H1 (cell line): Measurements from ENCODE around the gene CAMK2G. TPM values are rescaled to one million over a fixed set of nuclear protein-coding genes. Genes with fewer than 3 reads are reported as not detected.

ENCODE experiments used
- CTCF ChIA-PET: fragments of 300-600 bp; sonication (Branson Sonifier 250); formaldehyde crosslinking; loops from one replicate; lab custom pipeline; 2021; ENCODE audit not compliant: partially characterized antibody; lab: Charles Lee
- POLR2A ChIA-PET: fragments of 300-600 bp; sonication (Branson Sonifier 250); formaldehyde crosslinking; loops from one replicate; lab custom pipeline; 2021; ENCODE audit warnings: inconsistent platforms; ENCODE audit not compliant: partially characterized antibody; lab: Charles Lee
- DNase-seq, 2 experiments: peaks; one replicate each; pipeline versions ENCODE4 v3.0.0 to v3.0.0-alpha.2; 2010 to 2022; ENCODE audit warnings: low spot score in 2 of 2, low read depth in 1 of 2, mixed read lengths in 1 of 2
- FAIRE-seq: peaks from 2 replicates; lab custom pipeline; 2011; peaks lifted over from hg19 to GRCh38; lab: Jason Lieb, UNC
- H2AFZ ChIP-seq: 2 replicates; pipeline ENCODE4 v1.8.1; 2012; ENCODE audit warnings: low read length, inconsistent platforms
- H2AK5ac ChIP-seq: 2 replicates; pipeline ENCODE4 v1.6.1; 2013; ENCODE audit warnings: low read depth, low read length
- H2BK120ac ChIP-seq: replicated peaks from 2 replicates; pipeline ENCODE3; 2013; ENCODE audit warnings: low read depth, low read length, inconsistent platforms
- H2BK12ac ChIP-seq: 2 replicates; pipeline ENCODE4 v1.6.1; 2013; ENCODE audit warnings: low read depth, low read length
- H2BK15ac ChIP-seq: 2 replicates; pipeline ENCODE4 v1.6.1; 2013; ENCODE audit warnings: low read length
- H2BK20ac ChIP-seq: 2 replicates; pipeline ENCODE4 v1.6.1; 2013; ENCODE audit warnings: low read length
- H2BK5ac ChIP-seq: 2 replicates; pipeline ENCODE4 v1.6.1; 2013; ENCODE audit warnings: low read depth, low read length
- H3K14ac ChIP-seq: 2 replicates; pipeline ENCODE4 v1.6.1; 2013; ENCODE audit warnings: inconsistent platforms; ENCODE audit not compliant: insufficient read length
- H3K18ac ChIP-seq: 2 replicates; pipeline ENCODE4 v1.6.1; 2013; ENCODE audit warnings: low read length; ENCODE audit errors: extremely low read depth
- H3K23ac ChIP-seq: 2 replicates; pipeline ENCODE4 v1.6.1; 2013; ENCODE audit warnings: inconsistent platforms; ENCODE audit not compliant: insufficient read length
- H3K23me2 ChIP-seq: 2 replicates; pipeline ENCODE4 v1.6.1; 2013; ENCODE audit warnings: low read depth, low read length
- H3K27ac ChIP-seq: 2 replicates; pipeline ENCODE4 v1.6.1; 2011; ENCODE audit warnings: low read depth, low read length, inconsistent platforms
- H3K27me3 ChIP-seq, 4 experiments: replicated peaks in 1 of 4; 1 replicate in 1 of 4; 2 replicates in 3 of 4; pipeline versions ENCODE4 v1.6.1 to v1.8.1; 2011 to 2013; ENCODE audit warnings: low read length in 3 of 4, mild to moderate bottlenecking in 3 of 4, inconsistent platforms in 2 of 4, mixed read lengths in 2 of 4, moderate library complexity in 1 of 4; ENCODE audit not compliant: control insufficient read depth in 3 of 4, insufficient read depth in 3 of 4; ENCODE audit errors: extremely low read depth in 1 of 4
- H3K36me3 ChIP-seq, 4 experiments: 2 replicates each; pipeline versions ENCODE4 v1.6.1 to v1.8.1; 2011 to 2013; ENCODE audit warnings: mild to moderate bottlenecking in 4 of 4, low read length in 3 of 4, moderate library complexity in 2 of 4, control low read depth in 1 of 4, inconsistent platforms in 1 of 4; ENCODE audit not compliant: insufficient read depth in 4 of 4, control insufficient read depth in 2 of 4
- H3K4ac ChIP-seq: replicated peaks from 2 replicates; pipeline ENCODE3; 2013; ENCODE audit warnings: low read length, low read depth, mixed read lengths, inconsistent platforms; ENCODE audit not compliant: insufficient read length
- H3K4me1 ChIP-seq, 4 experiments: replicated peaks in 1 of 4; 1 replicate in 1 of 4; 2 replicates in 3 of 4; pipeline versions ENCODE4 v1.6.1 to v1.8.1; 2011 to 2013; ENCODE audit warnings: low read length in 3 of 4, inconsistent platforms in 2 of 4, mixed read lengths in 1 of 4; ENCODE audit not compliant: insufficient read depth in 4 of 4, control insufficient read depth in 3 of 4
- H3K4me2 ChIP-seq, 2 experiments: 2 replicates each; pipeline versions ENCODE4 v1.6.1 to v1.8.1; 2011 to 2013; ENCODE audit warnings: low read depth in 2 of 2, low read length in 2 of 2, control low read depth in 1 of 2, inconsistent platforms in 1 of 2, mild to moderate bottlenecking in 1 of 2; ENCODE audit not compliant: insufficient read depth in 1 of 2
- H3K4me3 ChIP-seq, 4 experiments: fragments of 200-600, 300-600 bp in 1 of 4; sonication (generic), shearing (Covaris generic), sonication (Bioruptor Twin) in 1 of 4; 2 replicates each; pipeline versions ENCODE4 v1.5.1 to v1.8.1; 2011 to 2016; ENCODE audit warnings: low read length in 4 of 4, low read depth in 3 of 4, control low read depth in 2 of 4, inconsistent platforms in 2 of 4, mild to moderate bottlenecking in 2 of 4, mixed read lengths in 1 of 4, moderate library complexity in 1 of 4; ENCODE audit not compliant: insufficient read depth in 2 of 4; ENCODE audit errors: extremely low read depth in 1 of 4
- H3K56ac ChIP-seq: replicated peaks from 2 replicates; pipeline ENCODE3; 2013; ENCODE audit warnings: low read depth, mild to moderate bottlenecking, mixed read lengths, low read length, inconsistent platforms; ENCODE audit not compliant: insufficient read length
- H3K79me1 ChIP-seq: 2 replicates; pipeline ENCODE4 v1.6.1; 2013; ENCODE audit warnings: low read depth, low read length, control low read depth
- H3K79me2 ChIP-seq, 2 experiments: 2 replicates each; pipeline versions ENCODE4 v1.6.1 to v1.8.1; 2012 to 2013; ENCODE audit warnings: low read length in 2 of 2, mild to moderate bottlenecking in 2 of 2, inconsistent platforms in 1 of 2; ENCODE audit not compliant: insufficient read depth in 2 of 2, control insufficient read depth in 1 of 2
- H3K9ac ChIP-seq, 4 experiments: replicated peaks in 1 of 4; 1 replicate in 1 of 4; 2 replicates in 3 of 4; pipeline versions ENCODE4 v1.6.1 to v1.8.1; 2011 to 2013; ENCODE audit warnings: low read depth in 3 of 4, low read length in 3 of 4, control low read depth in 2 of 4, mild to moderate bottlenecking in 2 of 4, moderate library complexity in 2 of 4, inconsistent platforms in 1 of 4; ENCODE audit errors: extremely low read depth in 1 of 4
- H3K9me3 ChIP-seq, 2 experiments: 2 replicates each; pipeline versions ENCODE4 v1.6.1 to v1.8.1; 2012 to 2013; ENCODE audit warnings: mild to moderate bottlenecking in 2 of 2, moderate library complexity in 2 of 2, control low read depth in 1 of 2, inconsistent platforms in 1 of 2, low read depth in 1 of 2, low read length in 1 of 2, mixed read lengths in 1 of 2; ENCODE audit not compliant: insufficient read depth in 2 of 2
- H4K20me1 ChIP-seq, 2 experiments: replicated peaks in 1 of 2; 2 replicates each; pipeline versions ENCODE3 to v1.8.1; 2011 to 2013; ENCODE audit warnings: inconsistent platforms in 2 of 2, low read length in 2 of 2, mild to moderate bottlenecking in 1 of 2; ENCODE audit not compliant: insufficient read depth in 2 of 2, control insufficient read depth in 1 of 2
- H4K5ac ChIP-seq: 2 replicates; pipeline ENCODE4 v1.6.1; 2013; ENCODE audit warnings: low read length, low read depth, mixed read lengths, inconsistent platforms; ENCODE audit not compliant: insufficient read length
- H4K8ac ChIP-seq: 2 replicates; pipeline ENCODE4 v1.8.0; 2013; ENCODE audit warnings: mild to moderate bottlenecking, moderate library complexity, low read length, inconsistent platforms; ENCODE audit not compliant: insufficient read depth; ENCODE audit errors: extremely low read depth
- H4K91ac ChIP-seq: replicated peaks from 2 replicates; pipeline ENCODE3; 2013; ENCODE audit warnings: low read length, mixed read lengths, inconsistent platforms; ENCODE audit not compliant: insufficient read length
- BCL11A ChIP-seq, 2 experiments: IDR thresholded peaks; one replicate each; pipeline ENCODE4 v1.6.1; 2011; ENCODE audit warnings: low read depth in 2 of 2, low read length in 2 of 2, mild to moderate bottlenecking in 2 of 2
- CBX8 ChIP-seq: fragments of 300-800, 300-1000 bp; sonication (generic); IDR thresholded peaks from 2 replicates; pipeline ENCODE4 v1.7.1; 2016; ENCODE audit warnings: low read depth, low read length, borderline replicate concordance
- EZH2 ChIP-seq: fragments of 200-600 bp; sonication (generic); IDR thresholded peaks from 2 replicates; pipeline ENCODE4 v1.7.1; 2012; ENCODE audit warnings: low read depth, mild to moderate bottlenecking, moderate library complexity, low read length, inconsistent platforms; ENCODE audit not compliant: severe bottlenecking
- TAF7 ChIP-seq: optimal IDR thresholded peaks from 2 replicates; pipeline ENCODE3; 2011; ENCODE audit warnings: low read depth, mild to moderate bottlenecking, inconsistent platforms, low read length, moderate library complexity, borderline replicate concordance
- TCF12 ChIP-seq: IDR thresholded peaks from 2 replicates; pipeline ENCODE4 v1.6.1; 2011; ENCODE audit warnings: low read depth, mild to moderate bottlenecking, low read length
- YY1 ChIP-seq: IDR thresholded peaks from 2 replicates; pipeline ENCODE4 v1.6.1; 2011; ENCODE audit warnings: low read depth, mild to moderate bottlenecking, low read length
- WGBS, 2 experiments: shearing (Covaris generic) in 1 of 2; methylation state at CpG; one replicate each; pipeline versions ENCODE4 v1.1.6 to v1.1.7; 2013 to 2015; ENCODE audit warnings: low lambda C conversion rate in 2 of 2, mixed read lengths in 2 of 2, inconsistent platforms in 1 of 2, low coverage in 1 of 2, missing lambda C conversion rate in 1 of 2; ENCODE audit not compliant: insufficient replicate concordance in 2 of 2, insufficient coverage in 1 of 2, insufficient read length in 1 of 2; ENCODE audit errors: extremely low coverage in 1 of 2, missing lambda C conversion rate in 1 of 2; 5-methylcytosine and 5-hydroxymethylcytosine counted together
- polyA plus RNA-seq, 7 experiments: library from polyadenylated mRNA; depleted of rRNA in 3 of 7; stranded (reverse) in 5 of 7; unstranded in 2 of 7; fragments of >200 nt in 5 of 7; fragments of 200-250 nt in 2 of 7; gene quantifications; 1 replicate in 5 of 7; 2 replicates in 1 of 7; 4 replicates in 1 of 7; pipeline versions ENCODE4 v1.2.1 to v1.2.3, GENCODE V29; 2011 to 2013; ENCODE audit warnings: missing spikeins in 2 of 7, mixed read lengths in 2 of 7
- total RNA-seq: library from RNA; stranded (reverse); fragmentation: NEBNext Ultra II Directional; extraction: Animal tissue kit (Norgen Biotek cat#: 25700); gene quantifications from 2 replicates; pipeline ENCODE4 v1.2.1, GENCODE V29; 2021

The CAMK2G gene
- total and polyA plus RNA-seq, 2 of the 8 experiments (the other 6 are each of a cell fraction or from before 2014, with no cell fraction given) = 28.9 to 31.7 TPM

DNA sequence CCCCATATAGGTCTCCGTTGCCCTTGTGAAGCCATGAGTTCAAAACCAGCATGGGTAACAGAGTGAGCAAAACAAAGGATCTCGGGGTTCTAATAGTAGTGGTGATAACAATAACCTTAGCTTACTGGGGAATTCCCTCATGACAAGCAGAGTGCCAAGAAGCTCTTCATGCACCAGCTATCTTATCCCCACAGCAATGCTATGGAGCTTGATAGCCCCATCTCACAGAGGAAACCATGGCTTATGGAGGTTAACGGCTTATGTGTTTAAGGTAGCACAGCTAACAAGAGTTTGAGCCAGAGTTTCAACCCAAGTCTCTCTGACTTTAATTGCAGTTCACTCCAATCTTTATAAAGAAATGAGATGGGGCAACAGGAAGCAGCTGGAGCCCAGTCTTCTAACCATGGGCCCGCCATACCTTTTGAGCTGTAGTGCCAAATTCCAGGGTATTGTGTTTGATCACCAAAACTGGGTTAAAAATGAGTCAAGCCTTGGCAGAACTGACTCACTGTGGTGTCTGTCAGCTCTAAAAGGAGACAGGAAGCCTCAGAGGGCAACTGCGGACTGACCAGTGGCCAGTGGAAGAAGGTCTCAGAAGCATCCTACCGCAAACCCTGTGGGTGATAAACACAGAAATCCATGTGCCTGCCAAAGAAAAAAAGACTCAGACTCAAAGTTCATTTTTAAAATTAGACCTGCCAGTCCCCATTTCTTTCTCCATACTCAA is 20.1 kb upstream of the CAMK2G start:
- no peak for FAIRE-seq
- CTCF ChIA-PET = interaction anchor here (0.8 to 27.0 kb wide), 7 partner anchors 8 to 206 kb away, joined by 3 to 681 read pairs (median 6); no protein-coding TSS in a partner anchor

More for the DNA sequence above, 20.1 kb upstream of the CAMK2G start:
- Histone ChIP-seq H2BK20ac (no peak overlapping the region), H2BK15ac (no peak overlapping the region), H3K56ac (no peak overlapping the region), H3K27me3 (no peaks in the 10 kb centered on the region), H3K9ac (no peak overlapping the region), H3K23me2 (no peaks in the 10 kb centered on the region), H4K20me1 (no peaks in the 10 kb centered on the region), H3K4me2 (no peak overlapping the region), H3K9me3 (no peaks in the 10 kb centered on the region), H2BK120ac (no peak overlapping the region), H2AFZ (no peak overlapping the region), H3K4ac (no peak overlapping the region), H3K79me2 (no peaks in the 10 kb centered on the region), H3K23ac (no peak overlapping the region), H4K5ac (no peak overlapping the region), H2BK12ac (no peak overlapping the region), H3K14ac (no peak overlapping the region), H3K36me3 (no peaks in the 10 kb centered on the region), H3K4me3 (no peak overlapping the region), H3K18ac (no peak overlapping the region), H2BK5ac (no peak overlapping the region), H2AK5ac (no peak overlapping the region), H4K91ac (no peak overlapping the region), H3K79me1 (no peaks in the 10 kb centered on the region), H3K27ac (no peak overlapping the region), H4K8ac (no peak overlapping the region), H3K4me1 (no peaks in the 10 kb centered on the region)
- TF ChIP-seq TAF7 = no peak
- no peak for TF ChIP-seq TCF12
- no peak for TF ChIP-seq EZH2
- no peak for TF ChIP-seq BCL11A (IDR thresholded peaks at IDR 0.05; ENCODE audit: low read depth in 2 of 2, low read length in 2 of 2)
- no peak for TF ChIP-seq CBX8
- no peak for TF ChIP-seq YY1
- 81% methylated on average over 6 of the region's 6 CpGs; no CpG with 5 or more reads in 1 of the 2 experiments for WGBS, 2 experiments
- no peak for DNase-seq
- POLR2A ChIA-PET = interaction anchor here (0.9 to 1.9 kb wide), 5 partner anchors 22 to 127 kb away, joined by 3 to 5 read pairs (median 3); no protein-coding TSS in a partner anchor
